Activated CD4-positive, alpha-beta memory T cell treated with anti-CD3 and anti-CD28 coated beads for 36 hours (primary cell): Measurements from ENCODE around the gene ABI3. TPM values are rescaled to one million over a fixed set of nuclear protein-coding genes. Genes with fewer than 3 reads are reported as not detected.

Source experiments
- CTCF ChIA-PET: fragments of 350-600 bp; sonication (Branson Sonifier 250); formaldehyde crosslinking; loops from one replicate; lab custom pipeline; 2021; ENCODE audit warnings: antibody characterized with exemption, inconsistent platforms; lab: Charles Lee
- POLR2A ChIA-PET: fragments of 350-600 bp; sonication (Branson Sonifier 250); formaldehyde crosslinking; loops from one replicate; lab custom pipeline; 2021; ENCODE audit warnings: antibody characterized with exemption; lab: Charles Lee
- DNase-seq: peaks from one replicate; pipeline ENCODE4 v3.0.0-alpha.2; 2020
- H3K27ac Mint-ChIP-seq: one replicate; pipeline ENCODE4 v1.8.0; 2021; ENCODE audit warnings: mixed read lengths
- H3K27me3 Mint-ChIP-seq: one replicate; pipeline ENCODE4 v1.8.0; 2021; ENCODE audit warnings: mixed read lengths
- H3K36me3 Mint-ChIP-seq: one replicate; pipeline ENCODE4 v1.8.0; 2021; ENCODE audit warnings: mixed read lengths
- H3K4me1 Mint-ChIP-seq: one replicate; pipeline ENCODE4 v1.8.0; 2021; ENCODE audit warnings: low read depth, mixed read lengths
- H3K4me3 Mint-ChIP-seq: one replicate; pipeline ENCODE4 v1.8.0; 2021; ENCODE audit warnings: mild to moderate bottlenecking, mixed read lengths
- H3K9me3 Mint-ChIP-seq: one replicate; pipeline ENCODE4 v1.8.0; 2021; ENCODE audit warnings: mixed read lengths
- intact Hi-C: fragments of 100-400 bp; cut with micrococcal nuclease; formaldehyde crosslinking; loops from one replicate; pipeline ENCODE4 v1.15.1; 2023
- total RNA-seq, 2 experiments: library from RNA; stranded (reverse); gene quantifications; one replicate each; pipeline ENCODE4 v1.2.3, GENCODE V29; 2021

Gene ABI3
- total RNA-seq, 2 experiments from 2014 or later: 19.7 to 19.8 TPM

GRCh38 chr17:49226771-49227435, 16.4 kb downstream of the ABI3 start:
- H3K27me3 Mint-ChIP-seq: peaks cover 30% of the 10 kb centered on the region
- H3K9me3 Mint-ChIP-seq: no peaks in the 10 kb centered on the region
- CTCF ChIA-PET: interaction anchor here (0.5 to 8.7 kb wide), 22 partner anchors 10 to 502 kb away, joined by 3 to 187 read pairs (median 5); partner anchors contain the start of genes ABI3 and GNGT2
- POLR2A ChIA-PET: interaction anchor here (1.1 kb wide), 1 partner anchor 28 kb away, joined by 3 read pairs; no protein-coding TSS in a partner anchor
- H3K27ac Mint-ChIP-seq: no peak overlapping the region
- H3K36me3 Mint-ChIP-seq: peaks cover 7% of the 10 kb centered on the region
- H3K4me1 Mint-ChIP-seq: peaks cover 23% of the 10 kb centered on the region
- H3K4me3 Mint-ChIP-seq: no peak overlapping the region
- intact Hi-C loops: loop anchor here (1.0 to 2.0 kb wide), 2 partner anchors 47 to 168 kb away; no protein-coding TSS in a partner anchor
- DNase-seq: no peak

GRCh38 chr17:49227436-49228261, 17.1 kb downstream of the ABI3 start:
- H3K4me1 Mint-ChIP-seq: peaks cover 23% of the 10 kb centered on the region
- peak; percentile 84 for DNase-seq
- peaks cover 30% of the 10 kb centered on the region for H3K27me3 Mint-ChIP-seq
- H3K36me3 Mint-ChIP-seq: peaks cover under 1% of the 10 kb centered on the region
- no peak overlapping the region for H3K4me3 Mint-ChIP-seq
- intact Hi-C loops: loop anchor here (1.0 to 2.0 kb wide), 2 partner anchors 47 to 167 kb away; no protein-coding TSS in a partner anchor
- H3K27ac Mint-ChIP-seq: peak overlapping the region; percentile 26
- CTCF ChIA-PET: interaction anchor here (0.7 to 8.7 kb wide), 29 partner anchors 9 to 552 kb away, joined by 3 to 187 read pairs (median 4); partner anchors contain the start of genes ABI3, GNGT2, PHB1 and SNF8
- POLR2A ChIA-PET: interaction anchor here (0.5 kb wide), 1 partner anchor 16 kb away, joined by 3 read pairs; no protein-coding TSS in a partner anchor
- no peaks in the 10 kb centered on the region for H3K9me3 Mint-ChIP-seq

- Mint-ChIP-seq H3K4me1 (peaks cover 10% of the 10 kb centered on the region), H3K9me3 (no peaks in the 10 kb centered on the region), H3K4me3 (peak overlapping the region; percentile 21), H3K27me3 (peaks cover 27% of the 10 kb centered on the region), H3K27ac (no peak overlapping the region), H3K36me3 (no peaks in the 10 kb centered on the region)
- ChIA-PET CTCF (interaction anchor here (0.5 to 8.7 kb wide), 7 partner anchors 13 to 374 kb away, joined by 3 to 187 read pairs (median 4); no protein-coding TSS in a partner anchor), POLR2A (interaction anchor here (1.9 kb wide), 1 partner anchor 37 kb away, joined by 6 read pairs; no protein-coding TSS in a partner anchor)
- intact Hi-C loops: no loop called here
- DNase-seq: no peak
Observed at GRCh38 chr17:49229076-49229804, 18.7 kb downstream of the ABI3 start.

GRCh38 chr17:49229805-49230600, 19.5 kb downstream of the ABI3 start:
- intact Hi-C loops: no loop called here
- ChIA-PET CTCF (interaction anchor here (0.5 to 8.7 kb wide), 7 partner anchors 9 to 373 kb away, joined by 3 to 187 read pairs (median 4); no protein-coding TSS in a partner anchor), POLR2A (interaction anchor here (1.9 kb wide), 1 partner anchor 38 kb away, joined by 6 read pairs; no protein-coding TSS in a partner anchor)
- H3K36me3 Mint-ChIP-seq: no peaks in the 10 kb centered on the region
- H3K4me1 Mint-ChIP-seq: peaks cover 7% of the 10 kb centered on the region
- peak overlapping the region; percentile 74 for H3K4me3 Mint-ChIP-seq
- no peak overlapping the region for H3K27ac Mint-ChIP-seq
- no peak for DNase-seq
- H3K9me3 Mint-ChIP-seq: no peaks in the 10 kb centered on the region
- H3K27me3 Mint-ChIP-seq: peaks cover 24% of the 10 kb centered on the region

- Mint-ChIP-seq H3K9me3 (no peaks in the 10 kb centered on the region), H3K27me3 (peaks cover 17% of the 10 kb centered on the region), H3K36me3 (no peaks in the 10 kb centered on the region), H3K4me1 (peaks cover 7% of the 10 kb centered on the region), H3K27ac (no peak within 1 kb of the TSS), H3K4me3 (peak within 1 kb of the TSS; percentile 74)
- ChIA-PET POLR2A (no interaction called here), CTCF (interaction anchor here (0.6 to 8.7 kb wide), 6 partner anchors 10 to 264 kb away, joined by 3 to 187 read pairs (median 4); partner anchors contain the start of gene NGFR)
- DNase-seq: peak; percentile 89
- intact Hi-C loops: no loop called here
Observed at GRCh38 chr17:49230636-49231562, 20.4 kb downstream of the ABI3 start, which contains the start of gene PHOSPHO1. PHOSPHO1 (minus strand) TSS chr17:49230787; CDS start chr17:49226691, 4,096 bp downstream.

GRCh38 chr17:49231563-49231894, 21.0 kb downstream of the ABI3 start:
- DNase-seq: no peak
- Mint-ChIP-seq H3K27ac (no peak overlapping the region), H3K27me3 (peaks cover 17% of the 10 kb centered on the region), H3K4me1 (peaks cover 7% of the 10 kb centered on the region), H3K36me3 (no peaks in the 10 kb centered on the region), H3K4me3 (peak overlapping the region; percentile 74), H3K9me3 (no peaks in the 10 kb centered on the region)
- intact Hi-C loops: no loop called here
- ChIA-PET CTCF (interaction anchor here (0.6 to 8.7 kb wide), 4 partner anchors 28 to 263 kb away, joined by 3 to 187 read pairs (median 4); partner anchors contain the start of gene NGFR), POLR2A (no interaction called here)

GRCh38 chr17:49234509-49235080, 24.1 kb downstream of the ABI3 start:
- Mint-ChIP-seq H3K27ac (no peak overlapping the region), H3K27me3 (peaks cover 7% of the 10 kb centered on the region), H3K4me1 (peaks cover 6% of the 10 kb centered on the region), H3K9me3 (no peaks in the 10 kb centered on the region), H3K36me3 (no peaks in the 10 kb centered on the region), H3K4me3 (no peak overlapping the region)
- ChIA-PET POLR2A (no interaction called here), CTCF (interaction anchor here (1.5 kb wide), 1 partner anchor 55 kb away, joined by 6 read pairs; no protein-coding TSS in a partner anchor)
- no peak for DNase-seq
- intact Hi-C loops: no loop called here

- POLR2A ChIA-PET: no interaction called here
- intact Hi-C loops: no loop called here
- Mint-ChIP-seq H3K36me3 (no peaks in the 10 kb centered on the region), H3K27me3 (peaks cover 6% of the 10 kb centered on the region), H3K27ac (no peak overlapping the region), H3K9me3 (no peaks in the 10 kb centered on the region), H3K4me3 (no peak overlapping the region), H3K4me1 (peaks cover 3% of the 10 kb centered on the region)
- CTCF ChIA-PET: interaction anchor here (0.9 to 2.8 kb wide), 2 partner anchors 9 to 13 kb away, joined by 3 to 8 read pairs; no protein-coding TSS in a partner anchor
- DNase-seq: no peak
Observed at GRCh38 chr17:49235896-49236295, 25.4 kb downstream of the ABI3 start.

GRCh38 chr17:49239963-49240362, 29.5 kb downstream of the ABI3 start:
- Mint-ChIP-seq H3K4me3 (no peak overlapping the region), H3K36me3 (no peaks in the 10 kb centered on the region), H3K27me3 (no peaks in the 10 kb centered on the region), H3K27ac (no peak overlapping the region), H3K9me3 (no peaks in the 10 kb centered on the region), H3K4me1 (no peaks in the 10 kb centered on the region)
- intact Hi-C loops: no loop called here
- CTCF ChIA-PET: interaction anchor here (1.5 to 2.6 kb wide), 2 partner anchors 13 to 16 kb away, joined by 3 to 22 read pairs; no protein-coding TSS in a partner anchor
- POLR2A ChIA-PET: no interaction called here
- DNase-seq: no peak
